ENCODE data around the gene PLEKHA5.
"Not testable (repeated sequence)": the region's sequence is repeated elsewhere in the genome, so short reads cannot be mapped to it uniquely, and the experiment has no call there.

DNA sequence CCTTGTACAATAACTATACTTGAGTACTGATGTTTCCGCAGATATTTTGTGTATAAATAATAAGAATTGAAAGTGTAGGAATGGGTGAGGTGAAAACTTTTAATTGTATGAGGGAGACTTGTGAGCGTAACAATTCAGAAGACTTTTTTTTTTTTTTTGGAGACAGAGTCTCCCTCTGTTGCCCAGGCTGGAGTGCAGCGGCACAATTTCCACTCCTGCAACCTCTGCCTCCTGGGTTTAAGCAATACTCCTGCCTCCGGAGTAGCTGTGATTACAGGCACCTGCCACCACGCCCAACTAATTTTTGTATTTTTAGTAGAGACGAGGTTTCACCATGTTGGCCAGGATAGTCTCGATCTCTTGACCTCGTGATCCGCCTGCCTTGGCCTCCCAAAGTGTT lies 40.8 kb downstream of the PLEKHA5 start:
- TF ChIP-seq, protein P1, sequence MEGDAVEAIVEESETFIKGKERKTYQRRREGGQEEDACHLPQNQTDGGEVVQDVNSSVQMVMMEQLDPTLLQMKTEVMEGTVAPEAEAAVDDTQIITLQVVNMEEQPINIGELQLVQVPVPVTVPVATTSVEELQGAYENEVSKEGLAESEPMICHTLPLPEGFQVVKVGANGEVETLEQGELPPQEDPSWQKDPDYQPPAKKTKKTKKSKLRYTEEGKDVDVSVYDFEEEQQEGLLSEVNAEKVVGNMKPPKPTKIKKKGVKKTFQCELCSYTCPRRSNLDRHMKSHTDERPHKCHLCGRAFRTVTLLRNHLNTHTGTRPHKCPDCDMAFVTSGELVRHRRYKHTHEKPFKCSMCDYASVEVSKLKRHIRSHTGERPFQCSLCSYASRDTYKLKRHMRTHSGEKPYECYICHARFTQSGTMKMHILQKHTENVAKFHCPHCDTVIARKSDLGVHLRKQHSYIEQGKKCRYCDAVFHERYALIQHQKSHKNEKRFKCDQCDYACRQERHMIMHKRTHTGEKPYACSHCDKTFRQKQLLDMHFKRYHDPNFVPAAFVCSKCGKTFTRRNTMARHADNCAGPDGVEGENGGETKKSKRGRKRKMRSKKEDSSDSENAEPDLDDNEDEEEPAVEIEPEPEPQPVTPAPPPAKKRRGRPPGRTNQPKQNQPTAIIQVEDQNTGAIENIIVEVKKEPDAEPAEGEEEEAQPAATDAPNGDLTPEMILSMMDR (IDR thresholded peaks at IDR 0.05): not testable (repeated sequence)
- TF ChIP-seq POLR2A, EP300 (IDR thresholded peaks at IDR 0.05): not testable (repeated sequence)
